K562 (cell line): Measurements from ENCODE around the gene MSH4. TPM values are rescaled to one million over a fixed set of nuclear protein-coding genes. Genes with fewer than 3 reads are reported as not detected.

Source experiments
- ATAC-seq: fragments of 200-7000 bp; cut with Tn5 transposase; 3 replicates; pipeline ENCODE4 v1.9.1; 2020; ENCODE audit warnings: moderate library complexity
- BruUV-seq: library from RNA; stranded (reverse); fragments of 400-500 nt; replicated peaks from 2 replicates; lab custom pipeline; 2021; lab: Mats Ljungman, UMichigan
- CTCF ChIA-PET: fragments of 300-600 bp; formaldehyde crosslinking; extraction: SDS; loops from one replicate; lab custom pipeline; 2021; ENCODE audit warnings: low intra/inter-chr PET ratio; lab: Yijun Ruan, JAX
- POLR2A ChIA-PET: fragments of 300-600, 350-650 bp; sonication (Branson Sonifier 250); formaldehyde crosslinking; extraction: SDS; loops from one replicate; lab custom pipeline; 2021; ENCODE audit warnings: antibody characterized with exemption, inconsistent platforms; lab: Yijun Ruan, JAX
- DNase-seq, 4 experiments: peaks; one replicate each; pipeline versions ENCODE4 v3.0.0 to v3.0.0-alpha.2; 2011 to 2018; ENCODE audit warnings: low spot score in 3 of 4, mixed read lengths in 3 of 4; ENCODE audit errors: extremely low read depth in 1 of 4
- FAIRE-seq: peaks from 2 replicates; lab custom pipeline; 2011; peaks lifted over from hg19 to GRCh38; lab: Jason Lieb, UNC
- H2AFZ ChIP-seq: 2 replicates; pipeline ENCODE4 v1.6.0; 2011; ENCODE audit warnings: low read depth, low read length, control low read depth, inconsistent platforms
- H3K27ac ChIP-seq: fragments of 200-600 bp; 3 replicates; pipeline ENCODE4 v1.8.0; 2011; ENCODE audit warnings: low read depth, mild to moderate bottlenecking, control low read depth, inconsistent platforms, low read length, moderate library complexity, mixed read lengths; ENCODE audit errors: extremely low read depth
- H3K27me3 ChIP-seq, 2 experiments: fragments of 300-600 bp in 1 of 2; 2 replicates in 1 of 2; 3 replicates in 1 of 2; pipeline versions ENCODE4 v1.6.0 to v1.8.0; 2011; ENCODE audit warnings: inconsistent platforms in 2 of 2, low read length in 2 of 2, mild to moderate bottlenecking in 1 of 2, mixed read lengths in 1 of 2, moderate library complexity in 1 of 2; ENCODE audit not compliant: control insufficient read depth in 2 of 2, insufficient read depth in 2 of 2
- H3K36me3 ChIP-seq: fragments of 300-600 bp; 3 replicates; pipeline ENCODE4 v1.8.0; 2011; ENCODE audit warnings: mild to moderate bottlenecking, low read length, inconsistent platforms; ENCODE audit not compliant: control insufficient read depth, insufficient read depth
- H3K4me1 ChIP-seq, 2 experiments: fragments of 200-600 bp in 1 of 2; replicated peaks in 1 of 2; 2 replicates in 1 of 2; 3 replicates in 1 of 2; pipeline versions ENCODE4 v1.5.1 to v1.8.0; 2011; ENCODE audit warnings: inconsistent platforms in 2 of 2, low read length in 2 of 2, mild to moderate bottlenecking in 1 of 2, mixed read lengths in 1 of 2, moderate library complexity in 1 of 2; ENCODE audit not compliant: control insufficient read depth in 2 of 2, insufficient read depth in 2 of 2
- H3K4me2 ChIP-seq: 2 replicates; pipeline ENCODE4 v1.6.1; 2011; ENCODE audit warnings: low read length, control low read depth, inconsistent platforms, mixed read lengths; ENCODE audit not compliant: insufficient read depth
- H3K4me3 ChIP-seq: fragments of 200-600 bp; sonication (generic), shearing (Covaris generic); 2 replicates; pipeline ENCODE4 v1.5.1; 2016; ENCODE audit warnings: control low read depth, inconsistent platforms
- H3K79me2 ChIP-seq: fragments of 200-600 bp; 3 replicates; pipeline ENCODE4 v1.8.0; 2011; ENCODE audit warnings: low read length, inconsistent platforms; ENCODE audit not compliant: control insufficient read depth, insufficient read depth
- H3K9ac ChIP-seq, 2 experiments: 2 replicates each; pipeline versions ENCODE4 v1.6.0 to v1.6.1; 2011; ENCODE audit warnings: low read depth in 2 of 2, low read length in 2 of 2, control low read depth in 1 of 2, inconsistent platforms in 1 of 2, mild to moderate bottlenecking in 1 of 2, mixed read lengths in 1 of 2; ENCODE audit not compliant: insufficient read depth in 1 of 2
- H3K9me1 ChIP-seq: one replicate; pipeline ENCODE4 v1.6.0; 2011; ENCODE audit warnings: inconsistent platforms, mild to moderate bottlenecking, low read length, moderate library complexity; ENCODE audit not compliant: control insufficient read depth, insufficient read depth
- H3K9me3 ChIP-seq: replicated peaks from 2 replicates; pipeline ENCODE4 v1.5.1; 2011; ENCODE audit warnings: low read depth, low read length, inconsistent platforms; ENCODE audit not compliant: control insufficient read depth, insufficient read depth
- H4K20me1 ChIP-seq: replicated peaks from 2 replicates; pipeline ENCODE4 v1.6.1; 2011; ENCODE audit warnings: low read length, inconsistent platforms, mixed read lengths; ENCODE audit not compliant: control insufficient read depth, insufficient read depth
- ATF3 ChIP-seq, 2 experiments: fragments of 450-650 bp in 1 of 2; sonication (generic) in 1 of 2; formaldehyde crosslinking in 1 of 2; IDR thresholded peaks in 1 of 2; conservative IDR thresholded peaks in 1 of 2; 2 replicates each; pipeline versions ENCODE4 v1.6.1 to v1.8.1; 2016 to 2023; ENCODE audit warnings: mild to moderate bottlenecking in 2 of 2, moderate library complexity in 2 of 2, inconsistent platforms in 1 of 2, missing genetic modification reagents in 1 of 2
- CHAMP1 ChIP-seq: fragments of 450-650 bp; IDR thresholded peaks from 2 replicates; pipeline ENCODE4 v1.6.1; 2016; ENCODE audit warnings: mild to moderate bottlenecking
- EP400 ChIP-seq: fragments of 450-650 bp; IDR thresholded peaks from 2 replicates; pipeline ENCODE4 v1.6.1; 2017; ENCODE audit warnings: antibody characterized with exemption, mild to moderate bottlenecking, moderate library complexity
- MCM7 ChIP-seq, 2 experiments: fragments of 450-650 bp; IDR thresholded peaks; 2 replicates each; pipeline ENCODE4 v1.6.1; 2016 to 2018
- MEF2A ChIP-seq: IDR thresholded peaks from 2 replicates; pipeline ENCODE4 v1.6.1; 2011; ENCODE audit warnings: low read depth, mild to moderate bottlenecking, low read length, moderate library complexity; ENCODE audit not compliant: control insufficient read depth
- NFXL1 ChIP-seq: fragments of 450-650 bp; formaldehyde crosslinking; IDR thresholded peaks from 2 replicates; pipeline ENCODE4 v1.4.0; 2021; ENCODE audit warnings: mild to moderate bottlenecking
- UBTF ChIP-seq, 2 experiments: IDR thresholded peaks; 2 replicates each; pipeline ENCODE4 v1.6.1; 2012; ENCODE audit warnings: improper control_type of control experiment in 2 of 2, low read depth in 2 of 2, low read length in 2 of 2, borderline replicate concordance in 1 of 2
- WGBS: fragments of 100-300 bp; shearing (Covaris generic); methylation state at CpG from one replicate; pipeline ENCODE4 v1.1.6; 2016; ENCODE audit warnings: low coverage, mixed read lengths; ENCODE audit not compliant: insufficient coverage; ENCODE audit errors: missing lambda C conversion rate; 5-methylcytosine and 5-hydroxymethylcytosine counted together
- in situ Hi-C: fragments of 300-500 bp; cut with MboI; formaldehyde crosslinking; loops from 4 replicates; pipeline ENCODE4 v1.15.0; 2018; ENCODE audit warnings: inconsistent platforms, mixed read lengths
- intact Hi-C: fragments of 100-400 bp; cut with micrococcal nuclease; formaldehyde crosslinking; loops from 2 replicates; pipeline ENCODE4 v1.14.2; 2022
- polyA plus RNA-seq, 8 experiments: library from polyadenylated mRNA; depleted of rRNA in 4 of 8; stranded (reverse) in 5 of 8; unstranded in 3 of 8; fragments of >200 nt; fragmentation: Nextera tagmentation in 2 of 8; fragmentation: Illumina TruSeq in 1 of 8; extraction: Ambion mirVana in 2 of 8; extraction: Trizol in 1 of 8; gene quantifications; 2 replicates each; pipeline versions ENCODE4 v1.2.1 to v1.2.3, GENCODE V29; 2011 to 2014; ENCODE audit warnings: inconsistent platforms in 1 of 8, missing spikeins in 1 of 8
- total RNA-seq, 7 experiments: library from RNA; depleted of rRNA in 6 of 7; stranded (reverse); fragments of >200 nt in 6 of 7; fragmentation: Illumina TruSeq in 2 of 7; extraction: Trizol in 2 of 7; gene quantifications; 2 replicates each; pipeline versions ENCODE4 v1.2.1 to v1.2.3, GENCODE V29; 2011 to 2021; ENCODE audit warnings: low replicate concordance in 1 of 7

Gene MSH4
- total and polyA plus RNA-seq, 9 of the 15 experiments (the other 6 are each of a cell fraction or from before 2014, with no cell fraction given): 0.04 to 0.18 (median 0.12) TPM; not detected in 4

DNA sequence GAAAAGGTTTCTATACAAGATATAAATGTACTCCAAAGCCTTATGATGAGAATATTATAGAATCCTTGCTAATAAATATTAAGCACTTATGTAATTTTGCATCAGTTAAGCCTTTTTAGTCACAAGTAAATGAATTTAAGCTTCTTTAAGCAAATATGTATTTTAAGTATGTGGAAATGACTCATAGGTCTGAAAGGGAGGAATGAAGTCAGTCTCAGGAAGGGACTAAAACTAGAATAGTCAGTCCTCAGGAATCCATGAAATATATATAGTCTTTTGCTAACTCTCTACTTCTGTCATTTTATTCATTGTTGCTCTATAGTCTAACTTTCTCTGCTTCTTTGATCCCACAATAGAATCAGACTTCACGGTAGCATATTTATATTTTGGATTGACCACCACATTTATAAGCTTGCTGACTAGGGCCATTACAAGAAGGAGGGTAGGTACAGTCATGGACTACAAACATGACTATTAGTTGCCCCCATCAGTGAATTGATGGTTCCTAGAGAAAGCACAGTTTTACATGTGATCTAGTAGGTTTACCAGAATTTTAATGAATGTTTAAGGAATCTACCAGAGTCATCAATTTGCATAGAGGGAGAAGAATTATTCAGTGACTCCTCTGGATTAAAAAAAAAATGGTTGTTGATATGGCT lies 30.9 kb upstream of the MSH4 start:
- ChIA-PET POLR2A (interaction anchor here (0.9 kb wide), 1 partner anchor 20 kb away, joined by 3 read pairs; no protein-coding TSS in a partner anchor), CTCF (no interaction called here)
- H3K4me2 ChIP-seq: no peak overlapping the region
- 78% methylated on average over 1 of the region's 1 CpG for WGBS
- no peaks in the 10 kb centered on the region for H3K79me2 ChIP-seq
- H2AFZ ChIP-seq: no peak overlapping the region
- DNase-seq (no peak), FAIRE-seq (no peak), ATAC-seq (no peak)
- H4K20me1 ChIP-seq: no peaks in the 10 kb centered on the region
- peaks cover 20% of the 10 kb centered on the region; the same call in 1 of the 3 replicates for H3K36me3 ChIP-seq
- intact Hi-C loops (no loop called here), in situ Hi-C loops (no loop called here)
- H3K4me1 ChIP-seq: no peaks in the 10 kb centered on the region; a peak in 1 of 5 replicates
- H3K4me3 ChIP-seq: no peak overlapping the region
- H3K27me3 ChIP-seq: no peaks in the 10 kb centered on the region
- no TSS peak for BruUV-seq
- H3K9ac ChIP-seq: no peak overlapping the region
- no peak overlapping the region for H3K27ac ChIP-seq
- H3K9me3 ChIP-seq: no peaks in the 10 kb centered on the region
- no peaks in the 10 kb centered on the region for H3K9me1 ChIP-seq
- no peak for TF ChIP-seq NFXL1 (CRISPR knock-in tag)
- no peak for TF ChIP-seq EP400
- TF ChIP-seq MEF2A: peak; percentile 64; the same call in 1 of the 2 replicates
- peak; percentile 68 for TF ChIP-seq ATF3 (IDR thresholded peaks at IDR 0.05)
- no peak for TF ChIP-seq ATF3 (CRISPR knock-in tag; conservative IDR thresholded peaks at IDR 0.05)
- TF ChIP-seq UBTF (IDR thresholded peaks at IDR 0.05; ENCODE audit: borderline replicate concordance in 1 of 2, low read depth in 2 of 2, low read length in 2 of 2): no peak
- TF ChIP-seq CHAMP1: no peak
- TF ChIP-seq MCM7 (IDR thresholded peaks at IDR 0.05): no peak
